HCT116 (cell line): ENCODE data around the gene NOTUM.

Source experiments
- POLR2A ChIP-seq: IDR thresholded peaks from 2 replicates; pipeline ENCODE4 v1.7.0; 2011; ENCODE audit warnings: borderline replicate concordance; ENCODE audit not compliant: insufficient read depth, insufficient read length; ENCODE audit errors: extremely low read depth
- POLR2AphosphoS5 ChIP-seq: IDR thresholded peaks from 2 replicates; pipeline ENCODE4 v1.6.1; 2011; ENCODE audit warnings: mild to moderate bottlenecking, low read depth, low read length, moderate library complexity
- TCF7L2 ChIP-seq: IDR thresholded peaks from 2 replicates; pipeline ENCODE4 v1.7.0; 2011; ENCODE audit warnings: borderline replicate concordance, inconsistent platforms; ENCODE audit not compliant: insufficient read depth, insufficient read length; ENCODE audit errors: extremely low read depth
- ZNF274 ChIP-seq: fragments of 200-500 bp; sonication (Bioruptor generic); IDR thresholded peaks from 2 replicates; pipeline ENCODE4 v1.6.1; 2014; ENCODE audit warnings: mild to moderate bottlenecking, low read depth, low read length, inconsistent platforms
- TF ChIP-seq, protein P1 (sequence below), 3 experiments: fragments of 200-600 bp in 1 of 3; sonication (generic) in 1 of 3; IDR thresholded peaks in 2 of 3; conservative IDR thresholded peaks in 1 of 3; 2 replicates each; pipeline ENCODE4 v1.5.1; 2012 to 2017; ENCODE audit warnings: low read depth in 2 of 3, low read length in 2 of 3, antibody characterized with exemption in 1 of 3, borderline replicate concordance in 1 of 3, control low read depth in 1 of 3, mild to moderate bottlenecking in 1 of 3, mixed read lengths in 1 of 3, mixed run types in 1 of 3, moderate library complexity in 1 of 3; ENCODE audit not compliant: insufficient read depth in 1 of 3
- TF ChIP-seq, protein P2 (sequence below): IDR thresholded peaks from 2 replicates; pipeline ENCODE4 v1.6.1; 2011; ENCODE audit warnings: mild to moderate bottlenecking, low read length, moderate library complexity; ENCODE audit not compliant: insufficient replicate concordance; ENCODE audit errors: extremely low read depth

DNA sequence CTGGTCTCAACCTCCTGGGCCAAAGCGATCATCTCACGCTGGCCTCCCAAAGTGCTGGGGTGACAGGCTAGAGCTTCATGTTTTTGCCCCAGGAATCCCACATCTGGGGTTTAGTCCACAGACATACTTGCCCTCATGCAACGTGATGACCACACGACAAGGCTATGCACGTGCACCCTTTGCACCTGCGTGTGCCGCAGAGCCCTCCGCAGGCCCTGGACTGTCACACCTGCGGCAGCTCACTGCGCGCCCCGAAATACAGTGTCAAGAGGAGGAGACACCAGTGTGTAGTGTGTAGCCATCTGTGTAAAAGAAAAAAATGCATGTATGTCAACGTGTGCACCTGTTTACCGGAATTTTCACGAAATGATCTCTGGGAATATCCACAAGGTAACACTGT is 10.5 kb downstream of the NOTUM start:
- TF ChIP-seq POLR2AphosphoS5 (no peak), ZNF274 (no peak), POLR2A (no peak), TCF7L2 (no peak)
- TF ChIP-seq, protein P1, sequence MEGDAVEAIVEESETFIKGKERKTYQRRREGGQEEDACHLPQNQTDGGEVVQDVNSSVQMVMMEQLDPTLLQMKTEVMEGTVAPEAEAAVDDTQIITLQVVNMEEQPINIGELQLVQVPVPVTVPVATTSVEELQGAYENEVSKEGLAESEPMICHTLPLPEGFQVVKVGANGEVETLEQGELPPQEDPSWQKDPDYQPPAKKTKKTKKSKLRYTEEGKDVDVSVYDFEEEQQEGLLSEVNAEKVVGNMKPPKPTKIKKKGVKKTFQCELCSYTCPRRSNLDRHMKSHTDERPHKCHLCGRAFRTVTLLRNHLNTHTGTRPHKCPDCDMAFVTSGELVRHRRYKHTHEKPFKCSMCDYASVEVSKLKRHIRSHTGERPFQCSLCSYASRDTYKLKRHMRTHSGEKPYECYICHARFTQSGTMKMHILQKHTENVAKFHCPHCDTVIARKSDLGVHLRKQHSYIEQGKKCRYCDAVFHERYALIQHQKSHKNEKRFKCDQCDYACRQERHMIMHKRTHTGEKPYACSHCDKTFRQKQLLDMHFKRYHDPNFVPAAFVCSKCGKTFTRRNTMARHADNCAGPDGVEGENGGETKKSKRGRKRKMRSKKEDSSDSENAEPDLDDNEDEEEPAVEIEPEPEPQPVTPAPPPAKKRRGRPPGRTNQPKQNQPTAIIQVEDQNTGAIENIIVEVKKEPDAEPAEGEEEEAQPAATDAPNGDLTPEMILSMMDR (IDR thresholded peaks at IDR 0.05 in 2 of 3, conservative IDR thresholded peaks at IDR 0.05 in 1 of 3; ENCODE audit: borderline replicate concordance in 1 of 3, insufficient read depth in 1 of 3, low read depth in 2 of 3, low read length in 2 of 3): no peak
- TF ChIP-seq, protein P2, sequence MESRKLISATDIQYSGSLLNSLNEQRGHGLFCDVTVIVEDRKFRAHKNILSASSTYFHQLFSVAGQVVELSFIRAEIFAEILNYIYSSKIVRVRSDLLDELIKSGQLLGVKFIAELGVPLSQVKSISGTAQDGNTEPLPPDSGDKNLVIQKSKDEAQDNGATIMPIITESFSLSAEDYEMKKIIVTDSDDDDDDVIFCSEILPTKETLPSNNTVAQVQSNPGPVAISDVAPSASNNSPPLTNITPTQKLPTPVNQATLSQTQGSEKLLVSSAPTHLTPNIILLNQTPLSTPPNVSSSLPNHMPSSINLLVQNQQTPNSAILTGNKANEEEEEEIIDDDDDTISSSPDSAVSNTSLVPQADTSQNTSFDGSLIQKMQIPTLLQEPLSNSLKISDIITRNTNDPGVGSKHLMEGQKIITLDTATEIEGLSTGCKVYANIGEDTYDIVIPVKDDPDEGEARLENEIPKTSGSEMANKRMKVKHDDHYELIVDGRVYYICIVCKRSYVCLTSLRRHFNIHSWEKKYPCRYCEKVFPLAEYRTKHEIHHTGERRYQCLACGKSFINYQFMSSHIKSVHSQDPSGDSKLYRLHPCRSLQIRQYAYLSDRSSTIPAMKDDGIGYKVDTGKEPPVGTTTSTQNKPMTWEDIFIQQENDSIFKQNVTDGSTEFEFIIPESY: no peak
